Transverse colon (tissue), 4 donors: ENCODE data around the gene TMEM14C. TPM values are rescaled to one million over a fixed set of nuclear protein-coding genes. Genes with fewer than 3 reads are reported as not detected.
A peak's percentile ranks its signal among the peaks of the same experiment; 100 is the strongest.

ENCODE experiments used
- DNase-seq: peaks from one replicate; pipeline ENCODE4 v3.0.0-alpha.2; 2019
- H3K27ac ChIP-seq, 4 donors: fragments of 200-600 bp; sonication (generic); 2 replicates each; pipeline ENCODE4 v1.5.1; 2016 to 2018; ENCODE audit warnings: inconsistent platforms in 4 of 4
- H3K27me3 ChIP-seq: fragments of 200-600 bp; sonication (generic); 2 replicates; pipeline ENCODE4 v1.5.1; 2017; ENCODE audit warnings: inconsistent platforms
- H3K36me3 ChIP-seq, 4 donors: fragments of 200-600 bp; sonication (generic); 2 replicates each; pipeline ENCODE4 v1.5.1; 2017 to 2019; ENCODE audit warnings: inconsistent platforms in 4 of 4
- H3K4me1 ChIP-seq, 4 donors: fragments of 200-600 bp; sonication (generic); 2 replicates each; pipeline ENCODE4 v1.5.1; 2017 to 2020; ENCODE audit warnings: inconsistent platforms in 4 of 4
- H3K4me3 ChIP-seq, 4 donors: fragments of 200-600 bp; sonication (generic); 1 replicate in 1 of 4; 2 replicates in 3 of 4; pipeline versions ENCODE4 v1.5.1 to v1.6.1; 2017 to 2019; ENCODE audit warnings: inconsistent platforms in 4 of 4
- H3K9me3 ChIP-seq, 2 donors: fragments of 200-600 bp; sonication (generic); 2 replicates each; pipeline ENCODE4 v1.5.1; 2017 to 2019; ENCODE audit warnings: inconsistent platforms in 2 of 2
- CTCF ChIP-seq, 5 experiments: fragments of 200-600 bp in 3 of 5; fragments of 450-650 bp in 2 of 5; sonication (generic) in 3 of 5; IDR thresholded peaks; 1 replicate in 2 of 5; 2 replicates in 3 of 5; pipeline ENCODE4 v1.5.1; 2016 to 2017; ENCODE audit warnings: antibody characterized with exemption in 5 of 5, inconsistent platforms in 3 of 5, mild to moderate bottlenecking in 2 of 5, moderate library complexity in 1 of 5
- EP300 ChIP-seq: sonication (generic); formaldehyde crosslinking; IDR thresholded peaks from one replicate; pipeline ENCODE4 v1.6.1; 2017; ENCODE audit warnings: antibody characterized with exemption, low read depth
- POLR2A ChIP-seq: fragments of 450-650 bp; IDR thresholded peaks from one replicate; pipeline ENCODE4 v1.6.1; 2016; ENCODE audit warnings: antibody characterized with exemption, mild to moderate bottlenecking, moderate library complexity
- POLR2AphosphoS5 ChIP-seq, 3 donors: sonication (generic); formaldehyde crosslinking; IDR thresholded peaks; one replicate each; pipeline ENCODE4 v1.6.1; 2016; ENCODE audit warnings: antibody characterized with exemption in 3 of 3
- WGBS, 2 donors: methylation state at CpG; one replicate each; pipeline ENCODE4 v1.1.5; 2018; ENCODE audit warnings: low coverage in 1 of 2; 5-methylcytosine and 5-hydroxymethylcytosine counted together
- in situ Hi-C, 4 donors: fragments of 200-750 bp; cut with MboI; loops; one replicate each; pipeline versions ENCODE4 v1.15.0 to v1.15.1; 2017; ENCODE audit warnings: low sequenced_read_pairs in 3 of 4, low pct_ligation_motif_present in 1 of 4, low pct_unique_long_range_greater_than_20kb in 1 of 4
- intact Hi-C: fragments of 100-400 bp; cut with DNase I; formaldehyde crosslinking; loops from one replicate; pipeline ENCODE4 v1.15.1; 2023; ENCODE audit warnings: low total_unique reads
- total RNA-seq, 4 donors: library from RNA; depleted of rRNA; stranded (reverse); fragments of >200 nt; gene quantifications; one replicate each; pipeline ENCODE4 v1.1.0, GENCODE V29; 2016

TMEM14C gene
- total RNA-seq, 4 donors from 2014 or later = 9.7 to 125 (median 60.0) TPM

DNA sequence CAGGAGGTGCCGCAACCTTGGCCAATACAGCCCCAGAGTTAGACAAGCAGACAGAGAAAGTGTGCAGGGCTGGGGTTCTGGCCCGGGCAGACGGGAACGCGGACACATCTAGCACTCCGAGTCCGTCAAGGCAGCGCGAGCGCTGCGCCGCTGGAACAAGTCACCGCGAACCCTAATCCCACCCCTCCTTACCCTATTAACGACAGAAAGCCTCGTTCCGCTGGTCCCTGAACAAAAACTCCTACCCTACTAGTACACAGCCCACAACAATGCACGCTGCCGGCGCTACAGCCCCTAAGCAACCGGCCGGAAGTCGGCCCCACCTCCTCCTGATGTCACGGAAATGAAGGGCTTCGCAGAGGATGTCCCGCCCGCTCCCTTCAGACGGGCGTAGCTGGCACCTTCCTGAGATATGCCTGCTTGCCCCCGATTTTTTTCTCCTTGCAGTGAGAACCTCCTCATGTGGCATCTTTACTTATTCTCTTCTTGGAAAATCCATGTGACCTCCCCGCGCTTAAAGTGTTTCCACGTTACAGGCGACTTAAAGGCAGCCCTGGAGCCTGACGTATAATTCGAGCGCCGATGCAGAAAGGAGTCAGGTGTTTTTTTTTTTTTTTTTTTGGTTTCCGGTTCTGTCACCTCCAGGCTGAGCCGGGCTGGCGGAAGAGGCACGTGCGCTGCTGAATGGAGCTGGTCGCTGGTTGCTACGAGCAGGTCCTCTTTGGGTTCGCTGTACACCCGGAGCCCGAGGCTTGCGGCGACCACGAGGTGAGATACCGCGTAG is 28.4 kb upstream of the TMEM14C start, which contains the start of the genes C6orf52 and PAK1IP1:
Gene C6orf52, minus strand, starts transcription at position 315 of the 784 bp plus-strand sequence. CDS start 7,066 bp downstream, outside the sequence.
Gene PAK1IP1, plus strand, starts transcription at position 671 of the 784 bp plus-strand sequence. Its CDS starts 14 bp downstream, at position 685.
- 0% methylated on average over 21 to 49 of the region's 53 CpGs for WGBS, 2 donors
- in situ Hi-C loops = loop anchor here in 2 of 4 donors (10.0 kb wide), 2 partner anchors 50 to 180 kb away; partner anchors contain the start of gene TMEM14B (in 1 of the 2)
- Histone ChIP-seq H3K27me3 (no peaks in the 10 kb centered on the region), H3K4me1 (peaks cover 11 to 25% (median 21%) of the 10 kb centered on the region in 4 donors), H3K36me3 (peaks cover 0 to 6% (median 0%) of the 10 kb centered on the region in 4 donors), H3K9me3 (no peaks in the 10 kb centered on the region), H3K4me3 (peak within 1 kb of the TSS; percentile 76 to 93 (median 78)), H3K27ac (peak within 1 kb of the TSS; percentile 90 to 97 (median 93))
- TF ChIP-seq POLR2AphosphoS5 (IDR thresholded peaks at IDR 0.05) (peak; percentile 91 to 97 (median 94)), EP300 (no peak), CTCF (IDR thresholded peaks at IDR 0.05) (no peak), POLR2A (peak; percentile 92)
- peak; percentile 95 for DNase-seq
- intact Hi-C loops = loop anchor here (2.0 to 10.0 kb wide), 2 partner anchors 50 to 184 kb away; partner anchors contain the start of gene TMEM14B

DNA sequence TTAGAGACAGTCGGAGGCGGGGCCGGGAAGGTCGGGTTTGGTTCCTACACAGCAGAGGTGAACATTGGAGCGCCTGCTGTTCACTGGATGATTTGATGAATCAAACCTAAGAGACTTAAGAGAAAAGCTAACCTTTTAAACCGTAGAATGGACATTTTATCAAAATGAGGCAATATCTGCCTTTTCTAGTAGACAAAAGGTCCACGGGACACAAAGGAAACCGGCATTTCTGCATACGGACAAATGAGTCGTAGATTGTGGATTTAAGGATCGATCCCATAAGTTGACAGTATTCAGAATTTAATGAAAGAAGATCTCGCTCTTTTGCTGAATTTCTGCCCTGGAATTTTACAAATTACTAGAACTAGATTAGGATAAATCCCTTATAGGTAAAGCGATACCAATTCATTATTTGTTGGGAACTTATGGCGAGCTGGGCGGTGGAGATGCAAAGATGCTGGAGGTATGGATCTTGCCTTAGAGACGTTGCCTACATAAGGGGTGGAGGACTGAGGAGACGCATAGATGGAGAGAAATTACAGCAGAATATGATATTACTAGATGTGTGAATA is 27.7 kb upstream of the TMEM14C start:
- Histone ChIP-seq H3K36me3 (peaks cover 0 to 6% (median 0%) of the 10 kb centered on the region in 4 donors), H3K4me3 (peak overlapping the region; percentile 36 to 93 (median 77)), H3K27me3 (no peaks in the 10 kb centered on the region), H3K27ac (peak overlapping the region; percentile 90 to 97 (median 93)), H3K9me3 (no peaks in the 10 kb centered on the region), H3K4me1 (peaks cover 11 to 25% (median 21%) of the 10 kb centered on the region in 4 donors)
- DNase-seq = no peak
- 0 to 1% methylated on average over 12 to 17 of the region's 17 CpGs for WGBS, 2 donors
- intact Hi-C loops = loop anchor here (2.0 to 10.0 kb wide), 2 partner anchors 50 to 184 kb away; partner anchors contain the start of gene TMEM14B
- TF ChIP-seq EP300 (no peak), CTCF (IDR thresholded peaks at IDR 0.05) (no peak), POLR2AphosphoS5 (IDR thresholded peaks at IDR 0.05) (no peak), POLR2A (no peak)
- in situ Hi-C loops = loop anchor here in 2 of 4 donors (10.0 kb wide), 2 partner anchors 50 to 180 kb away; partner anchors contain the start of gene TMEM14B (in 1 of the 2)

GRCh38 chr6:10696655-10697054 is 26.2 kb upstream of the TMEM14C start:
- H3K4me1 ChIP-seq = peaks cover 11 to 25% (median 21%) of the 10 kb centered on the region in 4 donors
- no peaks in the 10 kb centered on the region for H3K9me3 ChIP-seq
- in situ Hi-C loops (loop anchor here in 2 of 4 donors (10.0 kb wide), 2 partner anchors 48 to 182 kb away; partner anchors contain the start of gene TMEM14B (in 1 of the 2)), intact Hi-C loops (loop anchor here (10.0 kb wide), 1 partner anchor 48 kb away; the partner anchor contains the start of gene TMEM14B)
- peaks cover 0 to 6% (median 0%) of the 10 kb centered on the region in 4 donors for H3K36me3 ChIP-seq
- no peaks in the 10 kb centered on the region for H3K27me3 ChIP-seq
- WGBS, 2 donors = 99 to 100% methylated on average over 2 to 4 of the region's 4 CpGs
- no peak overlapping the region for H3K4me3 ChIP-seq
- no peak overlapping the region for H3K27ac ChIP-seq
- TF ChIP-seq EP300 (no peak), CTCF (IDR thresholded peaks at IDR 0.05) (no peak)
- no peak for DNase-seq

- in situ Hi-C loops (no loop called here), intact Hi-C loops (no loop called here)
- 79 to 89% methylated on average over 8 of the region's 8 CpGs for WGBS, 2 donors
These were observed 8.9 kb upstream of the TMEM14C start for GRCh38 chr6:10713962-10714361.

More at GRCh38 chr6:10713962-10714361, 8.9 kb upstream of the TMEM14C start:
- Histone ChIP-seq H3K9me3 (no peaks in the 10 kb centered on the region), H3K27me3 (no peaks in the 10 kb centered on the region), H3K4me3 (no peak overlapping the region), H3K27ac (no peak overlapping the region), H3K36me3 (peaks cover 0 to 15% (median 0%) of the 10 kb centered on the region in 4 donors), H3K4me1 (no peaks in the 10 kb centered on the region)
- TF ChIP-seq POLR2AphosphoS5 (IDR thresholded peaks at IDR 0.05) (no peak), POLR2A (no peak), CTCF (IDR thresholded peaks at IDR 0.05) (no peak), EP300 (no peak)
- no peak for DNase-seq
